ENCODE data around the gene PPP2R3C.

- TF ChIP-seq, protein P1, sequence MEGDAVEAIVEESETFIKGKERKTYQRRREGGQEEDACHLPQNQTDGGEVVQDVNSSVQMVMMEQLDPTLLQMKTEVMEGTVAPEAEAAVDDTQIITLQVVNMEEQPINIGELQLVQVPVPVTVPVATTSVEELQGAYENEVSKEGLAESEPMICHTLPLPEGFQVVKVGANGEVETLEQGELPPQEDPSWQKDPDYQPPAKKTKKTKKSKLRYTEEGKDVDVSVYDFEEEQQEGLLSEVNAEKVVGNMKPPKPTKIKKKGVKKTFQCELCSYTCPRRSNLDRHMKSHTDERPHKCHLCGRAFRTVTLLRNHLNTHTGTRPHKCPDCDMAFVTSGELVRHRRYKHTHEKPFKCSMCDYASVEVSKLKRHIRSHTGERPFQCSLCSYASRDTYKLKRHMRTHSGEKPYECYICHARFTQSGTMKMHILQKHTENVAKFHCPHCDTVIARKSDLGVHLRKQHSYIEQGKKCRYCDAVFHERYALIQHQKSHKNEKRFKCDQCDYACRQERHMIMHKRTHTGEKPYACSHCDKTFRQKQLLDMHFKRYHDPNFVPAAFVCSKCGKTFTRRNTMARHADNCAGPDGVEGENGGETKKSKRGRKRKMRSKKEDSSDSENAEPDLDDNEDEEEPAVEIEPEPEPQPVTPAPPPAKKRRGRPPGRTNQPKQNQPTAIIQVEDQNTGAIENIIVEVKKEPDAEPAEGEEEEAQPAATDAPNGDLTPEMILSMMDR (IDR thresholded peaks at IDR 0.05): no peak
- TF ChIP-seq ZFX (IDR thresholded peaks at IDR 0.05; ENCODE audit: borderline replicate concordance): no peak
These were observed 74.8 kb downstream of the PPP2R3C start for GRCh38 chr14:35046751-35047536.
